ENCODE measurements around the gene CDC42EP5.
"Not testable (repeated sequence)": the region's sequence is repeated elsewhere in the genome, so short reads cannot be mapped to it uniquely, and the experiment has no call there.

CDC42EP5 gene

GRCh38 chr19:54505542-54505941 is 32.4 kb upstream of the CDC42EP5 start:
- DNase-seq: not testable (repeated sequence)

DNA sequence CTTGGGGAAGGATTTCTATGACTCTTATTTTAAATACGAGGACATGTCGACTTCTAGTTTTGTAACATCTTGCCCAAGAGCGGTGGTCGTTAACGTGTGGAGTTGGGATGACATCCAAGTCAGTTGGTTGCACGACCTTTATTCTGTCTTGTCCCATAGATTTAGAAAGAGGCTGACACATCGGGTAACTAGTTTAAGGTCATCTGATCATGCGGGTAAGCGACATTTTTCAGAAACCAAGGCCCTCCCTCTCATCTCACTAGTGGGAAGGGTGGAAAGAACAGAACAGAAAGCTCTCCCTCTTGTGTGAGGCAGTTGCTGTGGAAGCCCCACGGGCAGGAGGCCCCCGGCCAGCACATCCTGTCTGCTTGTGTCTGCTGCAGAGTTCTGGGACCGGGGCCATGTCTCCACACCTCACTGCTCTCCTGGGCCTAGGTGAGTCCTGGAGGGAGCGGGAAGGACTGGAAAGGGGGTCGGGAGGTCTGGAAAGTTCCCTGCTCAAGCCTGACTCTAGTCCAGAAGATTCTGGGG is 29.5 kb upstream of the CDC42EP5 start, which contains the start of gene LAIR2:
Gene LAIR2 (plus strand): TSS at position 314 of the 531 bp plus-strand sequence. CDS start 88 bp downstream, at position 402.
- Histone ChIP-seq H3K4me3 (ENCODE audit: insufficient read depth in 1 of 2, low read depth in 1 of 2, low read length in 2 of 2) (no peak within 1 kb of the TSS), H3K27ac (ENCODE audit: low read length, poor library complexity, severe bottlenecking) (no peak within 1 kb of the TSS), H3K4me2 (ENCODE audit: low read length, poor library complexity, severe bottlenecking) (no peak within 1 kb of the TSS), H3K27me3 (ENCODE audit: control insufficient read depth in 1 of 2, insufficient read depth in 1 of 2, low read length in 2 of 2) (no peaks in the 10 kb centered on the region), H3K9me3 (ENCODE audit: control insufficient read depth, low read length) (no peaks in the 10 kb centered on the region), H2BK120ac (ENCODE audit: low read depth, low read length) (no peak within 1 kb of the TSS), H3K18ac (ENCODE audit: low read depth in 1 of 2, low read length in 2 of 2) (no peak within 1 kb of the TSS), H3K4me1 (ENCODE audit: control insufficient read depth, insufficient read depth, low read depth, low read length) (no peaks in the 10 kb centered on the region), H2AFZ (ENCODE audit: low read depth, low read length) (no peak within 1 kb of the TSS), H4K8ac (ENCODE audit: low read length) (no peak within 1 kb of the TSS), H3K14ac (ENCODE audit: low read length in 2 of 2) (no peak within 1 kb of the TSS), H4K91ac (ENCODE audit: low read length) (no peak within 1 kb of the TSS), H2BK5ac (ENCODE audit: low read depth, low read length, poor library complexity, severe bottlenecking) (no peak within 1 kb of the TSS), H3K4ac (ENCODE audit: low read depth in 1 of 2, low read length in 2 of 2) (no peak within 1 kb of the TSS), H3K36me3 (ENCODE audit: control insufficient read depth in 1 of 2, insufficient read depth in 2 of 2, low read depth in 1 of 2, low read length in 2 of 2) (no peaks in the 10 kb centered on the region), H2BK15ac (ENCODE audit: low read depth, poor library complexity, severe bottlenecking) (no peak within 1 kb of the TSS), H2BK12ac (ENCODE audit: low read length in 2 of 2) (no peak within 1 kb of the TSS), H3K79me1 (replicated peaks; ENCODE audit: low read length, poor library complexity, severe bottlenecking) (no peaks in the 10 kb centered on the region), H2AK5ac (ENCODE audit: low read length, severe bottlenecking) (no peak within 1 kb of the TSS), H3K9ac (ENCODE audit: low read length) (no peak within 1 kb of the TSS), H3K23ac (ENCODE audit: low read length in 2 of 2) (no peak within 1 kb of the TSS)
- no peak for DNase-seq
- 89% methylated on average over 9 of the region's 14 CpGs for WGBS

More at GRCh38 chr19:54505542-54505941, 32.4 kb upstream of the CDC42EP5 start:
- H3K14ac ChIP-seq (ENCODE audit: low read length in 2 of 2); H3K18ac ChIP-seq (ENCODE audit: low read depth in 1 of 2, low read length in 2 of 2); H3K79me1 ChIP-seq (replicated peaks; ENCODE audit: low read length, poor library complexity, severe bottlenecking); H2BK5ac ChIP-seq (ENCODE audit: low read depth, low read length, poor library complexity, severe bottlenecking); H3K4me3 ChIP-seq (ENCODE audit: insufficient read depth in 1 of 2, low read depth in 1 of 2, low read length in 2 of 2); H2AFZ ChIP-seq (ENCODE audit: low read depth, low read length); H2BK120ac ChIP-seq (ENCODE audit: low read depth, low read length); H3K36me3 ChIP-seq (ENCODE audit: control insufficient read depth in 1 of 2, insufficient read depth in 2 of 2, low read depth in 1 of 2, low read length in 2 of 2); H3K4me2 ChIP-seq (ENCODE audit: low read length, poor library complexity, severe bottlenecking); H4K8ac ChIP-seq (ENCODE audit: low read length); H3K4me1 ChIP-seq (ENCODE audit: control insufficient read depth, insufficient read depth, low read depth, low read length); H3K27me3 ChIP-seq (ENCODE audit: control insufficient read depth in 1 of 2, insufficient read depth in 1 of 2, low read length in 2 of 2); H3K9me3 ChIP-seq (ENCODE audit: control insufficient read depth, low read length); H2BK15ac ChIP-seq (ENCODE audit: low read depth, poor library complexity, severe bottlenecking); H2BK12ac ChIP-seq (ENCODE audit: low read length in 2 of 2); H3K23ac ChIP-seq (ENCODE audit: low read length in 2 of 2); H3K27ac ChIP-seq (ENCODE audit: low read length, poor library complexity, severe bottlenecking); H2AK5ac ChIP-seq (ENCODE audit: low read length, severe bottlenecking); H3K9ac ChIP-seq (ENCODE audit: low read length); H3K4ac ChIP-seq (ENCODE audit: low read depth in 1 of 2, low read length in 2 of 2); H4K91ac ChIP-seq (ENCODE audit: low read length): not testable (repeated sequence)
- WGBS: 98% methylated on average over 2 of the region's 4 CpGs

DNA sequence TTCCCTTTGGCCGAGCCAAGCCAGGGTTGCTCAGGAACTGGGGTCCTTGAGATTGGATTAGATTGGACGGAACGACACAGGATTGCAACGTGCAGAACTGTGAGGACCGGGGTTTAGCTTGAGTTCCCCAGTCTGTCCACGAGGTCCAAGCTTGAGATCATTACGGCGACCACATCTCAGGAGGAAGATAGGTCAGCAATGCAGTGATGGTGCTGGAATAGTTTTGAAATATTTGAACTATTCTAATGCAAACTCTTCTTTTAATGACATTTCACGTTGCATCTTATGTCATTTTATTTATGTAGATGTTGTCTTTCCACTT is 25.3 kb upstream of the CDC42EP5 start:
- H2BK15ac ChIP-seq (ENCODE audit: low read depth, poor library complexity, severe bottlenecking); H3K9me3 ChIP-seq (ENCODE audit: control insufficient read depth, low read length); H4K91ac ChIP-seq (ENCODE audit: low read length); H3K4me2 ChIP-seq (ENCODE audit: low read length, poor library complexity, severe bottlenecking); H3K4me3 ChIP-seq (ENCODE audit: insufficient read depth in 1 of 2, low read depth in 1 of 2, low read length in 2 of 2); H3K4me1 ChIP-seq (ENCODE audit: control insufficient read depth, insufficient read depth, low read depth, low read length); H3K9ac ChIP-seq (ENCODE audit: low read length); H3K18ac ChIP-seq (ENCODE audit: low read depth in 1 of 2, low read length in 2 of 2); H2AK5ac ChIP-seq (ENCODE audit: low read length, severe bottlenecking); H3K27me3 ChIP-seq (ENCODE audit: control insufficient read depth in 1 of 2, insufficient read depth in 1 of 2, low read length in 2 of 2); H2AFZ ChIP-seq (ENCODE audit: low read depth, low read length); H2BK12ac ChIP-seq (ENCODE audit: low read length in 2 of 2); H2BK5ac ChIP-seq (ENCODE audit: low read depth, low read length, poor library complexity, severe bottlenecking); H2BK120ac ChIP-seq (ENCODE audit: low read depth, low read length); H3K79me1 ChIP-seq (replicated peaks; ENCODE audit: low read length, poor library complexity, severe bottlenecking); H4K8ac ChIP-seq (ENCODE audit: low read length); H3K27ac ChIP-seq (ENCODE audit: low read length, poor library complexity, severe bottlenecking); H3K14ac ChIP-seq (ENCODE audit: low read length in 2 of 2); H3K36me3 ChIP-seq (ENCODE audit: control insufficient read depth in 1 of 2, insufficient read depth in 2 of 2, low read depth in 1 of 2, low read length in 2 of 2); H3K4ac ChIP-seq (ENCODE audit: low read depth in 1 of 2, low read length in 2 of 2); H3K23ac ChIP-seq (ENCODE audit: low read length in 2 of 2); DNase-seq: not testable (repeated sequence)
- 57% methylated on average over 6 of the region's 9 CpGs for WGBS

GRCh38 chr19:54497747-54498450 is 24.8 kb upstream of the CDC42EP5 start:
- H3K18ac ChIP-seq (ENCODE audit: low read depth in 1 of 2, low read length in 2 of 2); H3K9ac ChIP-seq (ENCODE audit: low read length); H3K23ac ChIP-seq (ENCODE audit: low read length in 2 of 2); H2BK5ac ChIP-seq (ENCODE audit: low read depth, low read length, poor library complexity, severe bottlenecking); H4K91ac ChIP-seq (ENCODE audit: low read length); H2BK15ac ChIP-seq (ENCODE audit: low read depth, poor library complexity, severe bottlenecking); H3K4me3 ChIP-seq (ENCODE audit: insufficient read depth in 1 of 2, low read depth in 1 of 2, low read length in 2 of 2); H3K9me3 ChIP-seq (ENCODE audit: control insufficient read depth, low read length); H3K79me1 ChIP-seq (replicated peaks; ENCODE audit: low read length, poor library complexity, severe bottlenecking); H3K27me3 ChIP-seq (ENCODE audit: control insufficient read depth in 1 of 2, insufficient read depth in 1 of 2, low read length in 2 of 2); DNase-seq; H3K4me1 ChIP-seq (ENCODE audit: control insufficient read depth, insufficient read depth, low read depth, low read length); H2BK12ac ChIP-seq (ENCODE audit: low read length in 2 of 2); H2AK5ac ChIP-seq (ENCODE audit: low read length, severe bottlenecking); H3K4ac ChIP-seq (ENCODE audit: low read depth in 1 of 2, low read length in 2 of 2); H3K36me3 ChIP-seq (ENCODE audit: control insufficient read depth in 1 of 2, insufficient read depth in 2 of 2, low read depth in 1 of 2, low read length in 2 of 2); H3K4me2 ChIP-seq (ENCODE audit: low read length, poor library complexity, severe bottlenecking); H4K8ac ChIP-seq (ENCODE audit: low read length); H3K14ac ChIP-seq (ENCODE audit: low read length in 2 of 2); H2AFZ ChIP-seq (ENCODE audit: low read depth, low read length); H2BK120ac ChIP-seq (ENCODE audit: low read depth, low read length); H3K27ac ChIP-seq (ENCODE audit: low read length, poor library complexity, severe bottlenecking): not testable (repeated sequence)
- WGBS: 91% methylated on average over 3 of the region's 15 CpGs

All from mesenchymal stem cell (in vitro differentiated cells and primary cell).